G401 (cell line): ENCODE measurements around the gene MRPL32. TPM values are rescaled to one million over a fixed set of nuclear protein-coding genes. Genes with fewer than 3 reads are reported as not detected.
"Not testable (repeated sequence)": the region's sequence is repeated elsewhere in the genome, so short reads cannot be mapped to it uniquely, and the experiment has no call there.

Source experiments
- DNase-seq: peaks from one replicate; pipeline ENCODE4 v3.0.0-alpha.2; 2015; ENCODE audit warnings: low spot score
- in situ Hi-C: cut with HindIII; loops from 2 replicates; pipeline ENCODE4 v1.10.0; 2016; ENCODE audit warnings: low sequenced_read_pairs, mixed read lengths
- total RNA-seq: library from RNA; depleted of rRNA; stranded (reverse); fragments of >200 nt; shearing (Covaris generic); gene quantifications from 2 replicates; pipeline ENCODE4 v1.2.3, GENCODE V29; 2014; rRNA removed

MRPL32 gene
- 84.9 and 111 TPM in 2 replicates for total RNA-seq

GRCh38 chr7:42931834-42932651 lies at the start of gene MRPL32, which contains the start of gene PSMA2:
MRPL32 (plus strand) TSS chr7:42932376; CDS start chr7:42932387, 11 bp downstream.
PSMA2 (minus strand) TSS chr7:42932174; CDS start chr7:42932158, 16 bp downstream.
- in situ Hi-C loops: no loop called here
- DNase-seq: peak; percentile 99

GRCh38 chr7:42883950-42884349 lies 48.2 kb upstream of the MRPL32 start:
- in situ Hi-C loops: no loop called here
- DNase-seq: no peak

GRCh38 chr7:42885183-42885582 lies 47.0 kb upstream of the MRPL32 start:
- in situ Hi-C loops, DNase-seq: not testable (repeated sequence)

- no peak for DNase-seq
- in situ Hi-C loops: no loop called here
These were observed 46.0 kb upstream of the MRPL32 start for GRCh38 chr7:42886129-42886528.

- no peak for DNase-seq
- in situ Hi-C loops: no loop called here
These were observed 45.2 kb upstream of the MRPL32 start for GRCh38 chr7:42886893-42887505.

GRCh38 chr7:42893346-42894240 lies 38.6 kb upstream of the MRPL32 start:
- in situ Hi-C loops: no loop called here
- no peak for DNase-seq

GRCh38 chr7:42900842-42901241 lies 31.3 kb upstream of the MRPL32 start:
- DNase-seq: no peak
- in situ Hi-C loops: no loop called here

- no peak for DNase-seq
- in situ Hi-C loops: no loop called here
These were observed 29.8 kb upstream of the MRPL32 start for GRCh38 chr7:42902331-42902730.

GRCh38 chr7:42906181-42906580 lies 26.0 kb upstream of the MRPL32 start:
- in situ Hi-C loops: no loop called here
- no peak for DNase-seq

GRCh38 chr7:42907316-42907715 lies 24.9 kb upstream of the MRPL32 start:
- DNase-seq: no peak
- in situ Hi-C loops: no loop called here

- DNase-seq: no peak
- in situ Hi-C loops: no loop called here
These were observed 21.9 kb upstream of the MRPL32 start for GRCh38 chr7:42910306-42910705.

GRCh38 chr7:42911454-42912447 lies 20.4 kb upstream of the MRPL32 start, which contains the start of gene C7orf25:
C7orf25 (minus strand) TSS chr7:42912070; CDS start chr7:42910900, 1,170 bp downstream.
- peak; percentile 95 for DNase-seq
- in situ Hi-C loops: no loop called here

- in situ Hi-C loops: no loop called here
- no peak for DNase-seq
These were observed 18.6 kb upstream of the MRPL32 start for GRCh38 chr7:42913591-42913990.

GRCh38 chr7:42914009-42914408 lies 18.2 kb upstream of the MRPL32 start:
- in situ Hi-C loops: no loop called here

GRCh38 chr7:42914421-42915045 lies 17.6 kb upstream of the MRPL32 start:
- DNase-seq: no peak
- in situ Hi-C loops: no loop called here

More at GRCh38 chr7:42914009-42914408, 18.2 kb upstream of the MRPL32 start:
- DNase-seq: no peak

GRCh38 chr7:42915356-42915755 lies 16.8 kb upstream of the MRPL32 start:
- in situ Hi-C loops: no loop called here
- DNase-seq: no peak

GRCh38 chr7:42922017-42922753 lies 10.0 kb upstream of the MRPL32 start:
- no peak for DNase-seq
- in situ Hi-C loops: no loop called here
